IPS-18c (cell line): ENCODE results near the gene ZNF48.
A peak's percentile ranks its signal among the peaks of the same experiment; 100 is the strongest.

ENCODE experiments used
- H3K4me3 ChIP-seq: 2 replicates; pipeline ENCODE4 v1.7.0; 2013; ENCODE audit warnings: low read depth, mild to moderate bottlenecking, low read length, moderate library complexity; ENCODE audit not compliant: insufficient read depth
- H3K9me3 ChIP-seq: one replicate; pipeline ENCODE4 v1.6.1; 2013; ENCODE audit warnings: mild to moderate bottlenecking, low read length, moderate library complexity; ENCODE audit not compliant: control insufficient read depth, insufficient read depth

Gene ZNF48

GRCh38 chr16:30445408-30446202 lies 50.4 kb downstream of the ZNF48 start, which contains the start of gene SEPHS2:
Gene SEPHS2 (minus strand): TSS chr16:30445874. CDS start chr16:30445727, 147 bp downstream.
- H3K4me3 ChIP-seq: peak within 1 kb of the TSS; percentile 81
- H3K9me3 ChIP-seq: no peaks in the 10 kb centered on the region

DNA sequence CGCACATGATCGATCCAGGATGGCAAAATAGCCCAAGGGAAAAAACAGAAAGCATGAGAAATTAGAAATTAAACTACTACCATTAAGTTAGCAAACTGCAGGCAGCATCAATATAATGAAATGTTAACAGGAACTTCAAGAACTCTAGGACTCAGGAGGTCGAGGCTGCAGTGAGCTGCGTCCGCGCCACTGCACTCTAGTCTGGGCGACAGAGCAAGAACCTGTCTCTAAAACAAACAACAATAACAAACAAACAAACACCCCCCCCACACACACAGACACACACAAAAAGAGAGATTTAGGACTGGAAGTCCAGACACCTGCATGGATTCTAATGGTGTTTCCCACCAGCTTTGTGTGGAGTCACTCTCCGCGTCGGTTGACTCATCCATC lies 51.0 kb downstream of the ZNF48 start:
- Histone ChIP-seq H3K4me3 (peak overlapping the region; percentile 81), H3K9me3 (no peaks in the 10 kb centered on the region)

- H3K4me3 ChIP-seq: no peak overlapping the region
- no peaks in the 10 kb centered on the region for H3K9me3 ChIP-seq
These were observed 52.4 kb downstream of the ZNF48 start for GRCh38 chr16:30447512-30448226.

DNA sequence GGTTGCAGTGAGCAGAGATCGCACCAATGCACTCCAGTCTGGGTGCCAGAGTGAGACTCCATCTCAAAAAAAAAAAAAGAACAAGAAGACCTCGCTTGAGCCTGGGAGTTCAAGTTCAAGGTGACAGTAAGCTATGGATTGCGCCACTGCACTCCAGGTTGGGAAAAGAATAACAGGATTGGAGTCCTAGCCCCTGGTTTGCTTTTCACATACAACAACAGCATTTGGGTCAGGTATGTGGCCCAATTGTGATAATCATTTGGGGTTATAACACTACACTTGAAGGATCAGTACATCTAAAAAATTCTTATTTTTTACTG lies 53.9 kb downstream of the ZNF48 start:
- H3K4me3 ChIP-seq: no peak overlapping the region
- no peaks in the 10 kb centered on the region for H3K9me3 ChIP-seq
